Fibroblast of mammary gland (primary cell): Measurements from ENCODE around the gene TASL.
"Not testable (repeated sequence)": the region's sequence is repeated elsewhere in the genome, so short reads cannot be mapped to it uniquely, and the experiment has no call there.

ENCODE experiments used
- DNase-seq: peaks from one replicate; pipeline ENCODE4 v3.0.0-alpha.2; 2010; ENCODE audit warnings: low read depth
- H3K4me3 ChIP-seq: 2 replicates; pipeline ENCODE4 v1.5.1; 2011; ENCODE audit warnings: low read depth, mild to moderate bottlenecking, low read length, moderate library complexity; ENCODE audit not compliant: control insufficient read depth
- TF ChIP-seq, protein P1 (sequence below): conservative IDR thresholded peaks from 2 replicates; pipeline ENCODE4 v1.5.1; 2011; ENCODE audit warnings: low read depth, low read length, inconsistent platforms; ENCODE audit not compliant: control insufficient read depth, insufficient read depth

The TASL gene

DNA sequence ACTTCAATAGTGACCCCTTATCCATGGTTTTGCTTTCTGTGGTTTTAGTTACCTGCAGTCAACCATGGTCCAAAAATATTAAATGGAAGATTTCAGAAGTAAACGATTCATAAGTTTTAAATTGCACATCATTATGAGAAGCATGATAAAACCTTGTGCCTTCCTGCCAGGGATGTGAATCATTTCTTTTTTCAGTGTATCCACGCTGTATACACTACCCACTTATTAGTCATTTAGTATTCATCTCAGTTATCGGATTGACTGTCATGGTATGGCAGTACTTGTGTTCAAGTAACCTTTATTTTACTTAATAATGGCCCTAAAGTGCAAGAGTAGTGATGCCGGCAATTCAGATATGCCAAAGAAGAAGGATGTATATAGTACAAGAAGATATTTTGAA lies 37.7 kb upstream of the TASL start:
- peak; percentile 46 for DNase-seq
- TF ChIP-seq, protein P1, sequence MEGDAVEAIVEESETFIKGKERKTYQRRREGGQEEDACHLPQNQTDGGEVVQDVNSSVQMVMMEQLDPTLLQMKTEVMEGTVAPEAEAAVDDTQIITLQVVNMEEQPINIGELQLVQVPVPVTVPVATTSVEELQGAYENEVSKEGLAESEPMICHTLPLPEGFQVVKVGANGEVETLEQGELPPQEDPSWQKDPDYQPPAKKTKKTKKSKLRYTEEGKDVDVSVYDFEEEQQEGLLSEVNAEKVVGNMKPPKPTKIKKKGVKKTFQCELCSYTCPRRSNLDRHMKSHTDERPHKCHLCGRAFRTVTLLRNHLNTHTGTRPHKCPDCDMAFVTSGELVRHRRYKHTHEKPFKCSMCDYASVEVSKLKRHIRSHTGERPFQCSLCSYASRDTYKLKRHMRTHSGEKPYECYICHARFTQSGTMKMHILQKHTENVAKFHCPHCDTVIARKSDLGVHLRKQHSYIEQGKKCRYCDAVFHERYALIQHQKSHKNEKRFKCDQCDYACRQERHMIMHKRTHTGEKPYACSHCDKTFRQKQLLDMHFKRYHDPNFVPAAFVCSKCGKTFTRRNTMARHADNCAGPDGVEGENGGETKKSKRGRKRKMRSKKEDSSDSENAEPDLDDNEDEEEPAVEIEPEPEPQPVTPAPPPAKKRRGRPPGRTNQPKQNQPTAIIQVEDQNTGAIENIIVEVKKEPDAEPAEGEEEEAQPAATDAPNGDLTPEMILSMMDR: no peak
- H3K4me3 ChIP-seq: no peak overlapping the region

DNA sequence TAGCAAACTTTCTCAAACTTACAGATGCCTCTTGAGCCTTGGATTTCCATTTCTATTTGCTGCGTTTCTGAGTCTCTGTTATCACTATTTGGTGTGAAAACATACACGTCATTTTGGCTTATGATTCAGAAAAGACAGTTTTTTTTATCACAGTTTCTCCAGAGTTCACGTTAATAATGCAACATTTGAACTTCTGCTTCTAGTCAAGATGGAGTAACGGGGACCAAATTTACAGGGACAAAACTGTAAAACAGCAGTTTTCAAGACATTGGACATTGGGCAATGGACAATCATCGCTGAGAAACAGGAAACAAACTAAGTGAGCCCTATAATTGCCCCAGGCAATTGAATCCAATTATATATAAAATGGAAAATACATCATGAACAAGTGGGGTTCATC lies 36.2 kb upstream of the TASL start:
- no peak overlapping the region for H3K4me3 ChIP-seq
- TF ChIP-seq, protein P1: no peak
- DNase-seq: no peak

DNA sequence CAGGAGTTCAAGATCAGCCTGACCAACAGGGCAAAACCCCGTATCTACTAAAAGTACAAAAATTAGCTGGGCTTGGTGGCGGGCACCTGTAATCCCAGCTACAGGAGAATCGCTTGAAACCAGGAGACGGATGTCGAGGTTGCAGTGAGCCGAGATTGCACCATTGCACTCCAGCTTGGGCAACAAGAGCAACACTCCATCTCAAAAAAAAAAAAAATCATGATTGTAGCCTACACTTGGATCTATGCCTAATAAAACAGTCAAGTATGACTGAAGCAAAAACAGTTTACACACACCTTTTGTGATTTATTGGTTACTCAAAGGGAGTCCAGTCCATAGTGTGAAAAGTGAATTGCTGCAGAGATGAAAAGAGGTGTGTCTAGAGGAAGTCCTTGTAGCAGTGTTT lies 34.7 kb upstream of the TASL start:
- no peak for DNase-seq
- H3K4me3 ChIP-seq: no peak overlapping the region
- TF ChIP-seq, protein P1: no peak

DNA sequence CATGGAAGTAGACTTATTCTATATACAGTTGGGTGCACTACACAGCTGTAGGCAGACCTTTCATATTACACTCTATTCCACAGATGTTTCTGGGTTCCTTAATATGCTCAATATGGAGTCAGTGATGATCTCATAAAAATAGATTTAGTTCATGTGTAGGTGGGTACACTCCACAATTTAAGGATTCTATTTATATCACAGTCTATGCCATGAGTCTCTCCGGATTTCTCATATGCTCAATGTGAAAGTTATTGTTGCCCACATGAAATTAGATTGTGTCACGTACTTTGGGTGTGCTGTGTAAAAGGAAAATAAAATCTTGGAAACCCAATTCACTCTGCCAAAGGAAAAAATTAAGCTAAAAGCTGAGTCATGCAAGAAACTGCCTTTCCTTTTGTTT lies 32.5 kb upstream of the TASL start:
- TF ChIP-seq, protein P1: no peak

DNA sequence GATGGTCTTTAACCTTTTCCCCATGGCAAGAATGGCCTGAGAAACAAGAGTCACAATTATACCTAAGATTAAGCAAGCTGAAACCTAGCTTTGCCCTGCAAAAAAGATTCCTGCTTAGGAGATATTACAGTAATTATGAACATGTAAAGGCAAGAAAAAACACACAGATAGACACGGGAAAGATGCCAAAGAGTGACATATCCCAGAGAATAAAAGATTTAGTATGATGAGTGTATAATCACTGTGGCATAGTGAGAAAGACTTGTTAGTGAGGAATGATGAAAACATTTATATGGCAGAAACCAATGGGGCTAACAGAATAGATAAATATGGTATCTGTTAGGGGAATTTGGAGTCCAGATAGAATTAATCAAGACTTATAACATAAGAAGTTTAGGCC lies 29.6 kb upstream of the TASL start:
- DNase-seq: no peak
- H3K4me3 ChIP-seq: no peak overlapping the region
- TF ChIP-seq, protein P1: no peak

More for the DNA sequence above, 32.5 kb upstream of the TASL start:
- peak; percentile 14 for DNase-seq
- H3K4me3 ChIP-seq: no peak overlapping the region

DNA sequence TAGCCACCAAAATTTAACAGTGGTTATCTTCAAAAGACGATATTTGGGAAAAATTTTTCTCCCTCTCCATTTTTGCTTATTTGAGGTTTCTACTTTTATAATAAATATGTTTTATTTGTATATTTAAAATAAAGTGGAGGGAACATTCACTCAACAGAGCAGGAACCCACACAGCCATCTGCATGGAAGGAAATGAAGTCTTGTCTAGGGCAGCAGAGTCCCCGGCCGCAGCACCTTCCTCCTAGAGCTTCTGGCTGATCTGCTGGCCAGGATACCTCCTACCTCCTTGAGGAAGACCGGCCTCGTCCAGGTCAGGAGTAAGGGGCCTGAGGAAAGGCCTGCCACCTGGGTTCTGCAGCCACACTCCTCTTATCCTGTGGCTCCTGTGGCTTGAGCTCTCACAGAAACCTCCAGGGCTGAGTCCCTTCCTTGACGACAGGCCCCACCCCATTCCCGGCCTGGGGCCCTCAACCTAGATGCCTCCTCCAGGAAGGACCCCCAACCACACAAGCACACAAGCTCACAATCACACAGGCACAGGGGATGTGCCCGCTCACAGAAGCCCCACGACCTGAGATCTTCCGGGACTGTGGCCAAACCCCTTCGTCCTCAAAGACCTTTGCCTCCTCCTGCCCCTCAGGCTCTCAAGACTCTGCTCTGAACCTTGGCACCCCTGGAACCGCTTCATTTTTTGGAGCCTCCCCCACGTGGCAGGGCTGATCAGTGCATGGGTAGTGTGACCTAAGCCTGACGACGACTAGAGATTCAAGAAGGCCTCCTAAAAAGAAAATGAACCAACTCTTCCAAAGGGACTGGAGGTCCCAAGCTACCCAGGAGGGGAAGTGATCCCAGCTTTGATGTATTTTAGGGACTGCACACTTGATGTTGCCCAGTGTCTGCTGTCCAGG lies 23.0 kb upstream of the TASL start:
- not testable (repeated sequence) for H3K4me3 ChIP-seq, DNase-seq

DNA sequence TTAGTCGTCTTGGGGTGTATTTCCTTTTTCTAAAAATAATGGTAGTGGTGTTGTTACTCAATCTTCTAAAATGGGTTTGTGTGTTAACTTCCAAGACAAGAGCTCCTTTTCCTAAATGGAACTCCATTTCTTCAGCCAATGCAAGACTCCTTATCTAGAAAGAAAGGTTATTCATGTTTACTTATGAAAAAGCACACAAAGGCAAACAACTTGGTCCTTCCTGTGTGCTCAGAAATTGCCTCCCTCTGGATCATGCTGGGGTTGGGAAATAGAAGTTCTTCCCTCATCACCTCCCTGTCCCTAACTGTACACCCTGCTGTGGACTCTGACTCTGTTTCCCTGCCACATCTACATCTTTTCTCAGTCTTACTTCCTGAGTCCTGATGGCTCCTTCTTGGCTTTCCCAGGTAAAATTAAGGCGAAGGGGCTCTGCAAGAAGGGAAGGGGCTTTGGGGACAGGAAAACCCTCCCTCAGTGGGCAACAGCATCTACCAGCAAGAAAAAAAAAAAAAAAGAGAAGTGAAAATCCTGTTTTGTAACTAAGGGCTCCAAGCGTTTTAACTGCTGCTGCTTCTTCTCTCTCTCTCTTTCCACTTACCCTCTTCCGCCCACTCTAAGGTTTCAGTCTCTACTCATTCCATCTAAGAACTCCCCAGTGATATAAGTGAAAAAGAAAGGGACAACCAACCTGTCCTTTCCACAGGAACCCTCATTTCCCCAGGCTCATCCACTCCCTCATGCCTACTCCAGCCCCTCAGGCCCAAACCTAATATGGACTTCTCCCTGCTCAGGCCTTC lies 19.8 kb upstream of the TASL start:
- no peak overlapping the region for H3K4me3 ChIP-seq
- TF ChIP-seq, protein P1: no peak

More for the DNA sequence above, 19.8 kb upstream of the TASL start:
- DNase-seq: no peak
